HG02884 (cell line): ENCODE measurements around the gene ERBB2.

Experiments
- ATAC-seq: cut with Tn5 transposase; IDR thresholded peaks from one replicate; pipeline ENCODE4 v1.9.1; 2021; ENCODE audit warnings: mild to moderate bottlenecking, moderate library complexity; ENCODE audit not compliant: unreplicated experiment

Gene ERBB2

DNA sequence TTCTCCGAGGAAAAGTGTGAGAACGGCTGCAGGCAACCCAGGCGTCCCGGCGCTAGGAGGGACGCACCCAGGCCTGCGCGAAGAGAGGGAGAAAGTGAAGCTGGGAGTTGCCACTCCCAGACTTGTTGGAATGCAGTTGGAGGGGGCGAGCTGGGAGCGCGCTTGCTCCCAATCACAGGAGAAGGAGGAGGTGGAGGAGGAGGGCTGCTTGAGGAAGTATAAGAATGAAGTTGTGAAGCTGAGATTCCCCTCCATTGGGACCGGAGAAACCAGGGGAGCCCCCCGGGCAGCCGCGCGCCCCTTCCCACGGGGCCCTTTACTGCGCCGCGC lies at the start of gene ERBB2:
Gene ERBB2 (plus strand): TSS at position 247 of the 330 bp plus-strand sequence. CDS start 175 bp downstream, outside the sequence.
- no peak for ATAC-seq

DNA sequence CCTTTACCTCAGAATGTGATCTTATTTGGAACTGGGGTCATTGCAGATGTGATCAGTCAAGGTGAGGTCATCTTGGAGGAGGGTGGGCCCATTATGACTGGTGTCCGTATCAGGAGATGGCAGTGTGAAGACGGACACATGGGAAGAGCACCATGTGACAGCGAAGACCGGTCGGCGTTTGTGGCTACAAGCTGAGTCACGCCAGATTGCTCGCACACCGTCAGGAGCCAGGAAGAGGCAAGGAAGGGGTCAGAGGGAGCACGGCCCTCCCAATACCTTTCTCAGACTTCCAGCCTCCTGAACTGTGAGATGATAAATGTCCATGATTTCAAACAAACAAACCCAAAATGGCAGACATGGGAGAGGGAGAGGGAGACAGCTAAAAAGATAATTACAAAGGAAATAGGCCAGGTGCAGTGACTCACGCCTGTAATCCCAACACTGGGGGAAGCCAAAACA lies 49.7 kb upstream of the ERBB2 start:
- ATAC-seq = no peak

DNA sequence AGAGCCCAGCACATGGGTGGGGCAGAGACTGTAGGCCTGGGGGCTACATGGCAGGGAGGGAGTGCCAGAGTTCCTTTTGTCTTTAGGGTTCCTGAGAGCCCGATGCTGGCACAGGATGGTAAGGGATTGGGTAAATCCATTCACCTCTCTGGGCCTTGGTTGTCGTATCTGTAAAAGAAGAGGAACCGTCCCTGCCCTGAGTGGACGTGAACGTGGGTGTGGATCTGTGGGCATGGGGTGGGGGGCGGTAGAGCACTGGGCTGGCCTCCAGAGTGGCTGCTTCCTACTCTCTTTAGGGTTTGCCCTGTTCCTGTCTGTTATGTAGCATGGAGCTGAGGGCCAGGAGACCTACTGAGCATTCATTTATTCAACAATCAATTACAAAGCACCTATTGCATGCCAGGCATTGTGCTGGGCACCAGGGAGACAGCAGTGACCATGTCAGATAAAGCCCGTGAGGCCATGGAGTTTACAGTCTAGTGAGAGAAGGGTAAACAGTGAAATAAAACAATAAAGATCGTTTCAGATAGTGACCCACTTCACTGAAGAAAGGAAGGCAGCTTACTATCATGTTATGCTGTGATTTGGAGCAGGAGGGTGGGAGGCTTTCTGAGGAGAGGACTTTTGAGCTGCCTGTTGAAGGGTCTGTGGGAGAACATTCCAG lies 47.8 kb upstream of the ERBB2 start:
- ATAC-seq = no peak

GRCh38 chr17:39652587-39653315 lies 47.1 kb upstream of the ERBB2 start:
- no peak for ATAC-seq

- no peak for ATAC-seq
Measured at GRCh38 chr17:39653316-39653661, 46.6 kb upstream of the ERBB2 start.

DNA sequence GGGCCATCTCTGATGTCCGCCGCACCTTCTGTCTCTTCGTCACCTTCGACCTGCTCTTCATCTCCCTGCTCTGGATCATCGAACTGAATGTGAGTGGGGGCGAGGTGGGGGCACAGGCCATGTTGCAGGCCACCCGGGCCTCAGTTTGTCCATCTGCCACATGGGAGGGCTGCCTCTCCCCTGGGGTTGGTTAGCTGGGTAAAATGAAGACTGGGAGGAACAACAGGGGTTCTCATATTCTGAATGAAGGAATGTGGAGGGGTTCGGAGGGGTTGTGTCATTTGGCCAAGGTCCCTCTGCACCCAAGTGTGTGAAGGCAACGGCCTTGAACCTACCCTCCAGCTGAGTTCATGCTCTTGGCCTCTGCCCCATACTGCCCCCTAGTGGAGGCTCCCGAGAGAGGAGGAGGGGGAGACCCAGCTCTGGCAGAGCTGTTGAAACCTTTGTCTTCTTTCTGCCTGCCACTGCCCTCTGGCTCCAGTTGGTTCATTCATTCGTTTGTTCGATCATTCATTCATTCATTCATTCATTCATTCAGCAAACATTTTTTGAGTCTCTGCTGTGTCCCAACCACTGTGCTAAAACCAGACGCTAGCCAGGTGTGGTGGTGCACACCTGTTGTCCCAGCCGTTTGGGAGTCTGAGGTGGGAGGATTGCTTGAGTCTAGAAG lies 46.1 kb upstream of the ERBB2 start:
- no peak for ATAC-seq

GRCh38 chr17:39655105-39655504 lies 44.8 kb upstream of the ERBB2 start:
- ATAC-seq = no peak

- no peak for ATAC-seq
Measured at GRCh38 chr17:39658346-39658745, 41.5 kb upstream of the ERBB2 start.

DNA sequence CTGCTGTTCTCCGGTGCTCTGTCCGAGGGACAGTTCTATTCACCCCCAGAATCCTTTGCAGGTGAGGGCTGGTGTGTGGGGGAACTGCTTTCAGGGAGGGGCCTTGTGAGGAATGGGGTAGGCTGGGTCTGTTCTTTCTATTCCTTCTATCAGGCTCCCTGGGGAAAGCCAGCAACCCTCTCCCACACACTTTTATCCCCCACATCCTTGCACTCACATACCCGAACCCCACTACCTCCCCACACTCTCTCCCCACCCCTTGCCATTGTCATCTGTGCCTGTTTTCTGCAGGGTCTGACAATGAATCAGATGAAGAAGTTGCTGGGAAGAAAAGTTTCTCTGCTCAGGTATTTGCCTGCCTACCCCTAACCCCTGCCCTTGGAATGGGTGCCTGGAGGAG lies 41.1 kb upstream of the ERBB2 start:
- no peak for ATAC-seq

DNA sequence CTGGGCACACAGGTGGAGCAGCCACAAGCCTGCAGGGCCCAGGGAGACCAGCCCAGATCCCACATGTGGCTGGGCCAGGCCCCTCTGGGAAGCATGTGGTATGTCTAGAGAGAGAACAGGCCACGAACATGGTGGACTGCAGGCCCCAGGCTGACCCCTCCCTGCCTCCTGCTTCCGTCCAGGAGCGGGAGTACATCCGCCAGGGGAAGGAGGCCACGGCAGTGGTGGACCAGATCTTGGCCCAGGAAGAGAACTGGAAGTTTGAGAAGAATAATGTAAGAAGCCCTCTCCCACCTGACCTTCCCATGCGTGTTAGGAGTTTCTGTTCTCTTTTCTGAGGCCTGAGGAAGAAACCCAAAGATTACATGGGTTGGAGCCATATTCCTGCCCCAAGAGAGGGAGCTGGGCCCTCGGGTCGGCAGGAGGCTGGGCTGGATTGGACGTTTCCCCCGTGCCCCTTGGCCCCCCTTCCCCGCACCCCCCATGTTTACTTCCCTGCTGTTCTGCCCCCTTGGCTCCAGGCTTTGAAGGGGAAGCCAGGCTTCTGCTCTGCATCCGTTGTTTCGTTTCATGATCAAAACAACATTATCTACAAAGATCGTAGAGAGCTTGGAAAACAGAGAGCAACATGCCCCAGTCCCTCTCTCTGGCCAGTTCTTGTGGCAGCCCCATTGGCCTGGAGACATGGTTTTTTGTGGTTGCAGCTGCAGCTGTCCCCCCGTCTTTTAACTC lies 40.4 kb upstream of the ERBB2 start:
- ATAC-seq = no peak

GRCh38 chr17:39660011-39660360 lies 39.9 kb upstream of the ERBB2 start:
- ATAC-seq = no peak

DNA sequence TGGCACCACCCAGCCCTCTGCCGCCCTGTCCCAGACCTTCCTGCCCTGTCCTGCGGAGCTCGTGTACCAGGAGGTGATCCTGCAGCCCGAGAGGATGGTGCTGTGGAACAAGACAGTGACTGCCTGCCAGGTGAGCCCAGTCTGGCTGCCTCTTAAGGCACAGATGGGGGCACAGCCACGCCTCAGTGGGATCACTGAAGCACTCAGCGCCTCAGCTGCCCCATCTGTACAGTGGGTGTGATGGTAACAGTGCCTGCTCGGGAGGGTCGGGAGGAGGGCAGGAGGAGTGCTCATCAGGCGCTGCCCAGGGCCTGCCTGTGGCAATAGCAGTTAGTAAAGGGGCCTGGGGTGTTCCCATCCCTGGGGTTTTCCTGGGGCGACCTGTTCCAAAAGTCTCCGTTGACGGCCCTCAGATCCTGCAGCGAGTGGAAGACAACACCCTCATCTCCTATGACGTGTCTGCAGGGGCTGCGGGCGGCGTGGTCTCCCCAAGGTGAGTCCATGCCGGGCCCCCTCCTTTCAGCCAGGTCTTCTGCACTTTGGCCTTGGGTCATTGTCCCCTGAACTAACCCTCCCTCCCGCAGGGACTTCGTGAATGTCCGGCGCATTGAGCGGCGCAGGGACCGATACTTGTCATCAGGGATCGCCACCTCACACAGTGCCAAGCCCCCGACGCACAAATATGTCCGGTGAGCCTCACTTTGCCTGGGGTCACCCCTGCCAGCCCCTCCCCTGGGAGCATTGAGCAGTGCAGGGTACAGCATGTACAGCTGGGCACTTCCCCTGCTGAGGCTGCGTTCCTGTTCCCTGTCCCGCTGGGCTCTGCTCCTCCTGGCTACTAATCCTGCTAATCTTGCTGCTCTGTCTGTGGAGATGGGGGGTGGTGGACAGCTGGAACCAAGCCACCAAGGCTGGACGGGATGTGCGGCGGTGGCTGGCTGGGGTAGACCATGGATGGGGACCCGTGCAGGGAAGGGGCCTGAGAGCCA lies 39.2 kb upstream of the ERBB2 start:
- no peak for ATAC-seq

- ATAC-seq = no peak
Measured at GRCh38 chr17:39661744-39662541, 37.9 kb upstream of the ERBB2 start.

DNA sequence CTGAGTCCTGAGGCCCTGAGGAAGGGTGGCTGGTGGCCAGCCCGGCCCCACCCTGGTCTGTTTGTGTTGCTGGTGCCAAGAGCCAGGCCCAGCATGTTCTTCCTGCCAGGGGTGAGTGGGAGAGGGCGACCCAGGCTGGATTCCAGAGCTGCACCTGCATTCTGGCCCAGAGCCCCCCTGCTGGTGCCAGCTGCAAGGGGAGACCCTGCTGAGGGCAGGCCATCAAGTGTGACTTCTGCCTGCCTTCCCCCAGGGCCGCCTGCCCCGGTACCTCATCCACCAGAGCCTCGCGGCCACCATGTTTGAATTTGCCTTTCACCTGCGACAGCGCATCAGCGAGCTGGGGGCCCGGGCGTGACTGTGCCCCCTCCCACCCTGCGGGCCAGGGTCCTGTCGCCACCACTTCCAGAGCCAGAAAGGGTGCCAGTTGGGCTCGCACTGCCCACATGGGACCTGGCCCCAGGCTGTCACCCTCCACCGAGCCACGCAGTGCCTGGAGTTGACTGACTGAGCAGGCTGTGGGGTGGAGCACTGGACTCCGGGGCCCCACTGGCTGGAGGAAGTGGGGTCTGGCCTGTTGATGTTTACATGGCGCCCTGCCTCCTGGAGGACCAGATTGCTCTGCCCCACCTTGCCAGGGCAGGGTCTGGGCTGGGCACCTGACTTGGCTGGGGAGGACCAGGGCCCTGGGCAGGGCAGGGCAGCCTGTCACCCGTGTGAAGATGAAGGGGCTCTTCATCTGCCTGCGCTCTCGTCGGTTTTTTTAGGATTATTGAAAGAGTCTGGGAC lies 37.1 kb upstream of the ERBB2 start:
- ATAC-seq = no peak

DNA sequence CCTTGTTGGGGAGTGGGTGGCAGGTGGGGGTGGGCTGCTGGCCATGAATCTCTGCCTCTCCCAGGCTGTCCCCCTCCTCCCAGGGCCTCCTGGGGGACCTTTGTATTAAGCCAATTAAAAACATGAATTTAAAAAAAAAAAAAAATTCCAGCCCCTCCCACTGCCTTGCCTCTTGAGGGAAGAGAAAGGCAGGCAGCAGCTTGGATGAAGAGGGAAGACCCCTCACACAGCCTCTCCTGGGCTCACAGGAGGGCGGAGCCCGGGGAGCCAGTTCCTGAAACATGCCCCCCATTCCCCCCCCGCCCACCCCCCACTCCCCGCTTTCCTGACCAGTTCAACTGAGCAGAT lies 36.5 kb upstream of the ERBB2 start:
- no peak for ATAC-seq

- no peak for ATAC-seq
Measured at GRCh38 chr17:39663688-39664580, 35.9 kb upstream of the ERBB2 start.

GRCh38 chr17:39664581-39665561 lies 35.0 kb upstream of the ERBB2 start, which contains the start of gene TCAP:
TSS of gene TCAP (plus strand) at chr17:39665349. CDS start at chr17:39665360, 11 bp downstream.
- no peak for ATAC-seq
